ENCODE measurements around the gene KLHL20.

KLHL20 gene

DNA sequence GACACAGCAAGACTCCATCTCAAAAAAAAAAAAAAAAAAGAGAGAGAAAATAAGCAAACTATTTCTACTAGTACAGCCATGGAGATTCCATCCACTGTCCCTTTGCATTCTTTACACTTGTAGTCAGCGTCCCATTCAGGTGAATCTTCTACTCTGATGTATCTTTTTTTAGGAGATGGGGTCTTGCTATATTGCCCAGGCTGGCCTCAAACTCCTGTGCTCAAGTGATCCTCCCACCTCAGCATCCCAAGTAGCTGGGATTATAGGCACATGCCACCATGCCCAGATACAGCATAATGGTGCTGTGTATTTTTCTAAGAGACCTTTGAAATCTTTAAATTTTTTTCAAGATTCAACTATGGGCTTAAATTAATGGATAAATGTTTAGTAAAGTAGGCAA, 118.0 kb downstream of the KLHL20 start:
- no peak for DNase-seq (ENCODE audit: low spot score)
